Measurements from ENCODE around the gene MAL.

MAL gene

DNA sequence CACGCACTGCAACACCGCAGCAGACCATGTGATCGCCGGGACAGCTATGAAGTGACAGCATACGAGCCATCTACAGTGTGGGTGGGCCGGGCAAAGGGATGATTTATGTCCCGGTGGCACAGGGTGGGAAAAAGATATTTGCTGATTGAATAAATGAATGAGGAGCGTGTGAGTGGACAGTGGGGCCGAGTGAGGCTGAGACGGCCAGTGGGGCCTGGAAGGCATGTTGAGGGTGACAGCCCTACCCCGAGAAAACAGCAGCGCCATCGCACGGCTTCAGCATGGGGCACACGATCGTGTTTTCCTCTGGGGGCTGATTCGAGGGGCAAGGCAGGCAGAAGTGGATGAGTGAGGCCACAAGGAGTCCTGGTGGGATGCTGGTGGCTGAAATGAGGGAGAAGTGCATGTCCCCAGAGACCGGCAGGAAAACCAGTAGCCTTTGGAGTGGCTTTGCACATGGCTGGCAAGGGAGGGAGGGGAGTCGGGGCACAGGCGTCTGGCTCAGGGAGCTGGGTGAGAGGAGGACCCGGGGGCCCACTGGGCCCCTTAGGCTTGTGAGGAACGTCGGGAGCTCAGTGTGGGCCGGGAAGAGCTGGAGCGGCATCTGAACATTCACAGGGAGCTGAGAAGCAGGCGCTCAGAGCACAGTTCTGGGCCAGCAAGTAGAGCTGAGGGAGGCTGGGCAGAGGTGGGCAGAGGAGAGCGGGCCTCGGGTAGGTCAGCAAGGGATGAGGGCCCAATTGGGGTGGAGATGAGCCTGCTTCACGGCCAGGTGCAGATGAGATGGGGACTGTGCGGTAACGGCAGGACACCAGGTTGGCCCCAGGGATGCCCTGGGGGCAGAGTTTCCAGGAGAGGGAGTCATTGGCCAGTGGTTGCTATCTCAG lies 32.1 kb upstream of the MAL start:
- H3K36me3 Mint-ChIP-seq (ENCODE audit: low read depth), result no peaks in the 10 kb centered on the region
- H3K27ac Mint-ChIP-seq, result no peak overlapping the region
- no peaks in the 10 kb centered on the region for H3K9me3 Mint-ChIP-seq
- H3K4me3 Mint-ChIP-seq, result no peak overlapping the region
- H3K27me3 Mint-ChIP-seq, result peaks cover 12% of the 10 kb centered on the region
- no peaks in the 10 kb centered on the region for H3K4me1 Mint-ChIP-seq (ENCODE audit: low read depth)

- Mint-ChIP-seq H3K36me3 (ENCODE audit: low read depth) (no peaks in the 10 kb centered on the region), H3K27ac (no peak overlapping the region), H3K4me3 (no peak overlapping the region), H3K9me3 (no peaks in the 10 kb centered on the region), H3K4me1 (ENCODE audit: low read depth) (no peaks in the 10 kb centered on the region), H3K27me3 (peaks cover 12% of the 10 kb centered on the region)
These were observed 31.2 kb upstream of the MAL start for GRCh38 chr2:94994063-94994913.

GRCh38 chr2:94994914-94995552 lies 30.5 kb upstream of the MAL start:
- Mint-ChIP-seq H3K36me3 (ENCODE audit: low read depth) (no peaks in the 10 kb centered on the region), H3K4me3 (no peak overlapping the region), H3K27ac (no peak overlapping the region), H3K27me3 (peaks cover 12% of the 10 kb centered on the region), H3K9me3 (no peaks in the 10 kb centered on the region), H3K4me1 (ENCODE audit: low read depth) (no peaks in the 10 kb centered on the region)

GRCh38 chr2:94995553-94996304 lies 29.8 kb upstream of the MAL start:
- Mint-ChIP-seq H3K27me3 (peaks cover 12% of the 10 kb centered on the region), H3K36me3 (ENCODE audit: low read depth) (no peaks in the 10 kb centered on the region), H3K27ac (no peak overlapping the region), H3K9me3 (no peaks in the 10 kb centered on the region), H3K4me3 (no peak overlapping the region), H3K4me1 (ENCODE audit: low read depth) (no peaks in the 10 kb centered on the region)

- Mint-ChIP-seq H3K36me3 (ENCODE audit: low read depth) (no peaks in the 10 kb centered on the region), H3K4me1 (ENCODE audit: low read depth) (no peaks in the 10 kb centered on the region), H3K4me3 (no peak overlapping the region), H3K27ac (no peak overlapping the region), H3K9me3 (no peaks in the 10 kb centered on the region), H3K27me3 (peaks cover 12% of the 10 kb centered on the region)
These were observed 29.0 kb upstream of the MAL start for GRCh38 chr2:94996305-94997100.

DNA sequence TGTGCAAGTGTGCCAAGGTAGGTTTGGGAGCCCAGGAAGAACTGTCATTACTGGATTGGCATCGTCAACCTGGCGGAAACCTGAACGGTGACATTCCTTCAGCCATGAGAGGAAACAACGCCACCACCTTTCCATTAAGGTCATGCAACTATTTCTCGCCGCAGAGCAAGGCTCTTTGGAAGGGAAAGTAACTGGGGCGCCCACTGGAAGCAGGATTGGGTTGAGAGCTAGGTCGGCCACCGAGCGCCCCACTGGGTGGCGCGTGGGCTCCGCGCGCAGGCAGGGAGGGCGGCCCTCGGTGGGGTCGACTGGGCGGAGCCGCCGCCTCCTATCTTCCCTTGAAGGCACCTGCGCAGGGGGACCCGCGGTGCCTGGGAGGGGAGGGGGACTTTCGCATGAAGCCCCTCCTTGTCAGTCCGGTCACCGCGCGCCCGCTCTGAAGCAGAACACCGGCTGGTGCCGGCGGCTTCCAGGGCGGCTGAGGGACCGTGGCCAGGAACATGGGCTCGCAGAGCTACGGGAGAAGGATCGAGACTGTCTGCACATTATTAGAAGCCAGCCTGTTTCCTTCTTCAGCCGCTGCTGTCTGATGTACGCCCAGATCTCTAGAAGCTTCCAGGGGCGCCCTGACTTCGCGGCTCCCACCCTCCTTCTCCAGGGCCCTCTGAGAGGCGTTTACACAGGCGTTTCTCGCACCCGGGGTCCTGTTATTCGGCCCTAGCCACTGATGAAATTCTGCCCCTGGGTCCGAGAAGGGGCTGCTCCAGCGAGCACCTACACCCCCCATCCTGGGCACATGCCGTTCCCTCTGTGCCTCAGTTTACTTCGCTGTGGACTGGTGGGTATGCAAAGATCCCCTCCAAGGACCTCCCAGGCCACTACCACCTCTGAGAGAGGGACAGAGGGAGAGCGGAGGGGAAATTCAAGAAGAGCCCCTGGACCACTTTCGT lies 27.3 kb upstream of the MAL start:
- Mint-ChIP-seq H3K4me3 (no peak overlapping the region), H3K27me3 (peaks cover 12% of the 10 kb centered on the region), H3K36me3 (ENCODE audit: low read depth) (no peaks in the 10 kb centered on the region), H3K27ac (no peak overlapping the region), H3K9me3 (no peaks in the 10 kb centered on the region), H3K4me1 (ENCODE audit: low read depth) (no peaks in the 10 kb centered on the region)

- Mint-ChIP-seq H3K27me3 (peaks cover 12% of the 10 kb centered on the region), H3K9me3 (no peaks in the 10 kb centered on the region), H3K4me3 (no peak overlapping the region), H3K4me1 (ENCODE audit: low read depth) (no peaks in the 10 kb centered on the region), H3K36me3 (ENCODE audit: low read depth) (no peaks in the 10 kb centered on the region), H3K27ac (no peak overlapping the region)
These were observed 26.1 kb upstream of the MAL start for GRCh38 chr2:94999431-94999883.

- no peak overlapping the region for H3K27ac Mint-ChIP-seq
- H3K36me3 Mint-ChIP-seq (ENCODE audit: low read depth), result no peaks in the 10 kb centered on the region
- H3K27me3 Mint-ChIP-seq, result peaks cover 12% of the 10 kb centered on the region
- no peaks in the 10 kb centered on the region for H3K4me1 Mint-ChIP-seq (ENCODE audit: low read depth)
- H3K4me3 Mint-ChIP-seq, result no peak overlapping the region
- H3K9me3 Mint-ChIP-seq, result no peaks in the 10 kb centered on the region
These were observed 24.4 kb upstream of the MAL start for GRCh38 chr2:95001051-95001562.

GRCh38 chr2:95001701-95002100 lies 23.8 kb upstream of the MAL start:
- Mint-ChIP-seq H3K27me3 (peaks cover 12% of the 10 kb centered on the region), H3K4me3 (no peak overlapping the region), H3K4me1 (ENCODE audit: low read depth) (no peaks in the 10 kb centered on the region), H3K27ac (no peak overlapping the region), H3K36me3 (ENCODE audit: low read depth) (no peaks in the 10 kb centered on the region), H3K9me3 (no peaks in the 10 kb centered on the region)

DNA sequence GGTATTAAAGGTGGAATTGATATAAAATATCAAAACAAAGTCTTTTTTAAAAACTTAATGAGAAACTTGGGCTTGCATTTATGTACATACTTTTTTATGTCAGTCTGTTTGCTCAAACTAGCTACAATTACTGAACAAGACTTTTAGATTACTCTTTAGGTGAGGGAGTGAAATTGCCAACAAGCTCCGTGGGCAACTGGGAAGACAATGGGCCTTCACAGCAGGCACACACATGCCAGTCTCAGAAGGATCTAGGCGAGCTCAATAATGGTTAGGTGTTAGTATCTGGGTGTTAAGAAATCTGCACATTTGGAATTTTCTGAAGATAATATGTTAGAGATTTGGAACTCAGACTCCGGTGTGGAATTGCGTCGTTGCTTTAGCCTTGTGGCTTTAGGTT lies 23.0 kb upstream of the MAL start:
- Mint-ChIP-seq H3K27ac (no peak overlapping the region), H3K4me1 (ENCODE audit: low read depth) (no peaks in the 10 kb centered on the region), H3K9me3 (no peaks in the 10 kb centered on the region), H3K27me3 (peaks cover 5% of the 10 kb centered on the region), H3K36me3 (ENCODE audit: low read depth) (no peaks in the 10 kb centered on the region), H3K4me3 (no peak overlapping the region)

DNA sequence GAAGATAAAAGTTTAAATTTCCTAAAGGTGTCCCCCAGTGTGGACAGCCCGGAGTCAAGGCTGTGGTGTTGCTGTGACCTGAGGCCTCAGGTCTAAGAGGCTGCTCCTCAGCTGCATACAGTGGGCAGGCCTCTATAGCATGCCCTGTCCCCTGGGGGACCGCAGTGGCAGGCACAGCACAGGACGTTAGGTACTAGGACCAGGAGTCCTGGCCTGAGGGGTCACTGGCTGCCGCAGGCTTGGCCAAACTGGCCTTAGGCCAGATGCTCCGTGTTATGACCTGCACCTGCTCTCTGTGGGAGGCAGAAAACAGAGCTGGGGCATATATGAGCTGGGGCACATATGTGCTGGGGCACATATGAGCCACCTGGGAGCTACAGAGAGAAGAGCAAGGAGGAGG lies 21.2 kb upstream of the MAL start:
- Mint-ChIP-seq H3K4me3 (no peak overlapping the region), H3K4me1 (ENCODE audit: low read depth) (no peaks in the 10 kb centered on the region)

GRCh38 chr2:95004711-95005110 lies 20.8 kb upstream of the MAL start:
- Mint-ChIP-seq H3K4me3 (no peak overlapping the region), H3K4me1 (ENCODE audit: low read depth) (no peaks in the 10 kb centered on the region), H3K27ac (no peak overlapping the region), H3K36me3 (ENCODE audit: low read depth) (no peaks in the 10 kb centered on the region), H3K27me3 (no peaks in the 10 kb centered on the region), H3K9me3 (no peaks in the 10 kb centered on the region)

More for the DNA sequence above, 21.2 kb upstream of the MAL start:
- H3K27me3 Mint-ChIP-seq, result no peaks in the 10 kb centered on the region
- no peaks in the 10 kb centered on the region for H3K9me3 Mint-ChIP-seq
- no peak overlapping the region for H3K27ac Mint-ChIP-seq
- no peaks in the 10 kb centered on the region for H3K36me3 Mint-ChIP-seq (ENCODE audit: low read depth)

- Mint-ChIP-seq H3K9me3 (no peaks in the 10 kb centered on the region), H3K4me1 (ENCODE audit: low read depth) (no peaks in the 10 kb centered on the region), H3K27ac (no peak overlapping the region), H3K27me3 (no peaks in the 10 kb centered on the region), H3K36me3 (ENCODE audit: low read depth) (no peaks in the 10 kb centered on the region), H3K4me3 (no peak overlapping the region)
These were observed 19.8 kb upstream of the MAL start for GRCh38 chr2:95005726-95006125.

All from stimulated activated naive CD8-positive, alpha-beta T cell treated with anti-CD3 and anti-CD28 coated beads, Interleukin-15, Interleukin-2, amounts not matched to agents 100 ng/mL and 50 ng/mL, for 24 hours (primary cell).